WTC11 (cell line): ENCODE results near the gene ZFPM1. TPM values are rescaled to one million over a fixed set of nuclear protein-coding genes. Genes with fewer than 3 reads are reported as not detected.

Source experiments
- ATF2 ChIP-seq: sonication (generic); formaldehyde crosslinking; IDR thresholded peaks from 2 replicates; pipeline ENCODE4 v1.8.1; 2022; ENCODE audit warnings: low read depth, missing genetic modification reagents, borderline replicate concordance
- ATF6 ChIP-seq: sonication (generic); formaldehyde crosslinking; IDR thresholded peaks from 2 replicates; pipeline ENCODE4 v1.8.1; 2023; ENCODE audit warnings: mild to moderate bottlenecking, missing genetic modification reagents
- CBFB ChIP-seq: sonication (generic); formaldehyde crosslinking; IDR thresholded peaks from 2 replicates; pipeline ENCODE4 v1.8.1; 2022; ENCODE audit warnings: mild to moderate bottlenecking, low read depth, missing genetic modification reagents
- CREB1 ChIP-seq: sonication (generic); formaldehyde crosslinking; IDR thresholded peaks from 2 replicates; pipeline ENCODE4 v1.8.0; 2023; ENCODE audit warnings: mild to moderate bottlenecking, missing genetic modification reagents
- CREM ChIP-seq: sonication (generic); formaldehyde crosslinking; IDR thresholded peaks from 2 replicates; pipeline ENCODE4 v1.8.1; 2022; ENCODE audit warnings: mild to moderate bottlenecking, missing genetic modification reagents, moderate library complexity
- E2F1 ChIP-seq: sonication (generic); formaldehyde crosslinking; IDR thresholded peaks from 2 replicates; pipeline ENCODE4 v1.8.0; 2022; ENCODE audit warnings: mild to moderate bottlenecking, missing genetic modification reagents
- FOXP1 ChIP-seq: sonication (generic); formaldehyde crosslinking; IDR thresholded peaks from 2 replicates; pipeline ENCODE4 v1.8.0; 2022; ENCODE audit warnings: missing genetic modification reagents, mild to moderate bottlenecking, moderate library complexity, borderline replicate concordance
- GRHL2 ChIP-seq: fragments of 250-450 bp; sonication (Bioruptor Pico); IDR thresholded peaks from 2 replicates; pipeline ENCODE4 v1.8.0; 2022; ENCODE audit warnings: mild to moderate bottlenecking, moderate library complexity; ENCODE audit not compliant: insufficient replicate concordance, severe bottlenecking
- HMGA2 ChIP-seq: fragments of 250-450 bp; sonication (Bioruptor Pico); IDR thresholded peaks from 2 replicates; pipeline ENCODE4 v1.4.0; 2021; ENCODE audit warnings: mild to moderate bottlenecking, moderate library complexity
- IRF2 ChIP-seq: sonication (generic); formaldehyde crosslinking; IDR thresholded peaks from 2 replicates; pipeline ENCODE4 v1.8.0; 2022; ENCODE audit warnings: low read depth, missing genetic modification reagents, borderline replicate concordance
- NR2C2 ChIP-seq: sonication (generic); formaldehyde crosslinking; IDR thresholded peaks from 2 replicates; pipeline ENCODE4 v1.8.0; 2022; ENCODE audit warnings: mild to moderate bottlenecking, missing genetic modification reagents
- PRRX2 ChIP-seq: fragments of 250-450 bp; sonication (Bioruptor Pico); IDR thresholded peaks from 2 replicates; pipeline ENCODE4 v1.8.0; 2021; ENCODE audit warnings: mild to moderate bottlenecking
- TP53 ChIP-seq: sonication (generic); formaldehyde crosslinking; IDR thresholded peaks from 2 replicates; pipeline ENCODE4 v1.8.1; 2023; ENCODE audit warnings: mild to moderate bottlenecking, missing genetic modification reagents
- ZBTB43 ChIP-seq: sonication (generic); formaldehyde crosslinking; IDR thresholded peaks from 2 replicates; pipeline ENCODE4 v1.8.1; 2023; ENCODE audit warnings: mild to moderate bottlenecking, missing genetic modification reagents
- ZNF121 ChIP-seq: sonication (generic); formaldehyde crosslinking; IDR thresholded peaks from 2 replicates; pipeline ENCODE4 v1.8.0; 2023; ENCODE audit warnings: missing genetic modification reagents
- ZNF416 ChIP-seq: fragments of 250-450 bp; sonication (Bioruptor Pico); IDR thresholded peaks from 2 replicates; pipeline ENCODE4 v1.9.0; 2021; ENCODE audit warnings: mild to moderate bottlenecking, inconsistent platforms
- ZNF423 ChIP-seq: fragments of 250-450 bp; sonication (Bioruptor Pico); IDR thresholded peaks from 2 replicates; pipeline ENCODE4 v2.1.2; 2022; ENCODE audit warnings: mild to moderate bottlenecking, moderate library complexity
- ZNF425 ChIP-seq: fragments of 250-450 bp; sonication (Bioruptor Pico); conservative IDR thresholded peaks from 2 replicates; pipeline ENCODE4 v1.9.0; 2021; ENCODE audit warnings: mild to moderate bottlenecking
- ZNF532 ChIP-seq: fragments of 250-450 bp; sonication (Bioruptor Pico); IDR thresholded peaks from 2 replicates; pipeline ENCODE4 v1.9.0; 2021; ENCODE audit warnings: mild to moderate bottlenecking, borderline replicate concordance
- ZSCAN18 ChIP-seq: fragments of 250-450 bp; sonication (Bioruptor Pico); IDR thresholded peaks from 2 replicates; pipeline ENCODE4 v2.1.2; 2022; ENCODE audit warnings: mild to moderate bottlenecking, moderate library complexity
- total RNA-seq: library from RNA; stranded (reverse); gene quantifications from 3 replicates; pipeline ENCODE4 v1.2.3, GENCODE V29; 2021
- TF ChIP-seq, protein P1 (sequence below): sonication (generic); formaldehyde crosslinking; IDR thresholded peaks from 2 replicates; pipeline ENCODE4 v1.8.0; 2023; ENCODE audit warnings: mild to moderate bottlenecking, missing genetic modification reagents

Gene ZFPM1
- total RNA-seq, 1 experiment from 2014 or later = 9.3 TPM

- TF ChIP-seq CREB1 (CRISPR knock-in tag) (peak; percentile 98), CBFB (CRISPR knock-in tag) (peak; percentile 97; the same call in 1 of the 2 replicates), ATF2 (CRISPR knock-in tag) (peak; percentile 99), CREM (CRISPR knock-in tag) (peak; percentile 94; the same call in 1 of the 2 replicates), ZNF416 (CRISPR knock-in tag) (no peak), TP53 (CRISPR knock-in tag) (peak; percentile 98), ZNF425 (no peak), IRF2 (CRISPR knock-in tag) (peak; percentile 98), ZSCAN18 (CRISPR knock-in tag) (no peak), ZNF121 (CRISPR knock-in tag) (peak; percentile 95), NR2C2 (CRISPR knock-in tag) (peak; percentile 93), GRHL2 (CRISPR knock-in tag) (no peak), PRRX2 (no peak), E2F1 (CRISPR knock-in tag) (peak; percentile 99), ZNF423 (no peak), ZNF532 (CRISPR knock-in tag) (no peak), ZBTB43 (CRISPR knock-in tag) (peak; percentile 97; the same call in 1 of the 2 replicates), ATF6 (peak; percentile 90), HMGA2 (CRISPR knock-in tag) (no peak), FOXP1 (CRISPR knock-in tag) (peak; percentile 99)
- TF ChIP-seq, protein P1, sequence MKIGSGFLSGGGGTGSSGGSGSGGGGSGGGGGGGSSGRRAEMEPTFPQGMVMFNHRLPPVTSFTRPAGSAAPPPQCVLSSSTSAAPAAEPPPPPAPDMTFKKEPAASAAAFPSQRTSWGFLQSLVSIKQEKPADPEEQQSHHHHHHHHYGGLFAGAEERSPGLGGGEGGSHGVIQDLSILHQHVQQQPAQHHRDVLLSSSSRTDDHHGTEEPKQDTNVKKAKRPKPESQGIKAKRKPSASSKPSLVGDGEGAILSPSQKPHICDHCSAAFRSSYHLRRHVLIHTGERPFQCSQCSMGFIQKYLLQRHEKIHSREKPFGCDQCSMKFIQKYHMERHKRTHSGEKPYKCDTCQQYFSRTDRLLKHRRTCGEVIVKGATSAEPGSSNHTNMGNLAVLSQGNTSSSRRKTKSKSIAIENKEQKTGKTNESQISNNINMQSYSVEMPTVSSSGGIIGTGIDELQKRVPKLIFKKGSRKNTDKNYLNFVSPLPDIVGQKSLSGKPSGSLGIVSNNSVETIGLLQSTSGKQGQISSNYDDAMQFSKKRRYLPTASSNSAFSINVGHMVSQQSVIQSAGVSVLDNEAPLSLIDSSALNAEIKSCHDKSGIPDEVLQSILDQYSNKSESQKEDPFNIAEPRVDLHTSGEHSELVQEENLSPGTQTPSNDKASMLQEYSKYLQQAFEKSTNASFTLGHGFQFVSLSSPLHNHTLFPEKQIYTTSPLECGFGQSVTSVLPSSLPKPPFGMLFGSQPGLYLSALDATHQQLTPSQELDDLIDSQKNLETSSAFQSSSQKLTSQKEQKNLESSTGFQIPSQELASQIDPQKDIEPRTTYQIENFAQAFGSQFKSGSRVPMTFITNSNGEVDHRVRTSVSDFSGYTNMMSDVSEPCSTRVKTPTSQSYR (CRISPR knock-in tag) = peak; percentile 99
Measured at GRCh38 chr16:88560714-88561484, 107.8 kb downstream of the ZFPM1 start (continued).
